H1 (cell line): ENCODE measurements around the gene TMED3. TPM values are rescaled to one million over a fixed set of nuclear protein-coding genes. Genes with fewer than 3 reads are reported as not detected.

Experiments used
- CBX5 ChIP-seq: fragments of 300-800, 300-1000 bp; sonication (generic); IDR thresholded peaks from 2 replicates; pipeline ENCODE4 v1.7.1; 2016; ENCODE audit warnings: antibody characterized with exemption, low read length, low read depth
- CHD7 ChIP-seq: fragments of 300-600 bp; sonication (generic); IDR thresholded peaks from 2 replicates; pipeline ENCODE4 v1.7.1; 2012; ENCODE audit warnings: low read length, moderate library complexity, mild to moderate bottlenecking, inconsistent platforms; ENCODE audit not compliant: insufficient replicate concordance
- polyA plus RNA-seq, 7 experiments: library from polyadenylated mRNA; depleted of rRNA in 3 of 7; stranded (reverse) in 5 of 7; unstranded in 2 of 7; fragments of >200 nt in 5 of 7; fragments of 200-250 nt in 2 of 7; gene quantifications; 1 replicate in 5 of 7; 2 replicates in 1 of 7; 4 replicates in 1 of 7; pipeline versions ENCODE4 v1.2.1 to v1.2.3, GENCODE V29; 2011 to 2013; ENCODE audit warnings: missing spikeins in 2 of 7, mixed read lengths in 2 of 7
- total RNA-seq: library from RNA; stranded (reverse); fragmentation: NEBNext Ultra II Directional; extraction: Animal tissue kit (Norgen Biotek cat#: 25700); gene quantifications from 2 replicates; pipeline ENCODE4 v1.2.1, GENCODE V29; 2021

Gene TMED3
- total and polyA plus RNA-seq, 2 of the 8 experiments (the other 6 are each of a cell fraction or from before 2014, with no cell fraction given): 50.2 to 110 TPM

GRCh38 chr15:79332824-79333510, 22.1 kb downstream of the TMED3 start (continued):
- TF ChIP-seq CHD7 (no peak), CBX5 (no peak)
- TF ChIP-seq, all 59 proteins: peak for 0
